IPS-NIHi11 (cell line): ENCODE measurements around the gene COL25A1.
A peak's percentile ranks its signal among the peaks of the same experiment; 100 is the strongest.

Source experiments
- DNase-seq: peaks from one replicate; pipeline ENCODE4 v3.0.0; 2012; ENCODE audit warnings: mixed read lengths, low spot score

Gene COL25A1

DNA sequence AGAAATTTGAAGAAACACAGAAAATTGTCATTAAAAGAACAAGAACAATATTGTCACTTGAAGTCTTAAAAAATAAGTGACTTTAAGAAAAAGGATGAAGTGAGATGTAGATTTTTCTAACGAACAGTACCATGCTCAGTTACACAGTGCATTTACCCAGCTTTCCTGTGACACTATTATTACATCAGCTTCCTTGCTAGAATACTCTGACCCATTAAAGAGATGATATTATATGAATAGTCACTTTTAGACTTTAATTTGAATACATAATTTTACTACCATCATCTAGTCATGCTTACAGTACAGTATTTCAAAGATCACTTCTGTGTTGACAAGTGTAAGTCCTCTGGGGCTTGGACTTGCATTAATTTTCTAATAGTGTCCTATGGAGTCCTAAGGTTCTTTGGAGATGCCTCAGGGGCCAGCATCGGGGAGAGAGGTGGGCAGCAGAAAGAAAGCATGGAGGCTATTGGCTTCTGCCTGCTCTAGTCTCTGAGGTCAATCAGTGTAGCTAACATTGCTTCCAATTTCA, 10.7 kb downstream of the COL25A1 start:
- no peak for DNase-seq

DNA sequence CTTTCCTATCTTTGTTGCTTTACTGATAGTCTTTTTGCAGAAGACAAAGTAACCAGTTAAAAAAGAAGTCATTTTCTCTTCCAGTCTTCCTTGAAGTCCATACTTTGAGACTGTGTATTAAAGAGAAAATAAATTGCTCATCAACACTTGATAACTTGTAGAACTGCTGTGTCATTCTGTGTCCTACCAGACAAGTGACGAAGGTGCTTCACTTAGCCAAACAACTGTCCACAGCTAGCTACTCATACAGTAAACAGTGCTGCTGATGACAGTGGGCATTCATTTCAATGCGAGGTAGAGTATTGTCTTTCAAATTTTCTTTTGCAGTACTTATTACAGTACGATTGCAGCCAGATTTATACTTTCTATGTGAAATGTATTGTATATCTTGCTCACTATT, 11.5 kb downstream of the COL25A1 start:
- DNase-seq, result no peak

DNA sequence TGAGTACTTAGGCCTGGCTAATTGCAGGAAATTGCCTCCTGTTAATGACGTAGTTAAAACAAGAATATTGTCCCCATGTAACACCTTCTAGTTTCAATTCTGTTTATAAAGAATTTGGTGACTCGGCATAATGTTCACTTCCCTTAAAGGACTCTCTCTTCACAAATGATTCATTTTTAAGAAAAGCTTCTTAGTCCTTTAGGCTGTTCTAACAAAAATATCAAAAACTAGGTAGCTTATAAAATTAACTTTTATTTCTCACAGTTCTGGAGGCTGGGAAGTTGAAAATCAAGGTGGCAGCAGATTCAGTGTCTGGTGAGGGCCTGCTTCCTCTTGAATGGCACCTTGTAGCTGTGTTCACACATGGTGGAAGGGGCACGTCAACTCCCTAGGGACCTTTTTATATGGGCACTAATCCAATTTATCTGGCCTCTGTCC, 23.8 kb downstream of the COL25A1 start:
- DNase-seq, result no peak

DNA sequence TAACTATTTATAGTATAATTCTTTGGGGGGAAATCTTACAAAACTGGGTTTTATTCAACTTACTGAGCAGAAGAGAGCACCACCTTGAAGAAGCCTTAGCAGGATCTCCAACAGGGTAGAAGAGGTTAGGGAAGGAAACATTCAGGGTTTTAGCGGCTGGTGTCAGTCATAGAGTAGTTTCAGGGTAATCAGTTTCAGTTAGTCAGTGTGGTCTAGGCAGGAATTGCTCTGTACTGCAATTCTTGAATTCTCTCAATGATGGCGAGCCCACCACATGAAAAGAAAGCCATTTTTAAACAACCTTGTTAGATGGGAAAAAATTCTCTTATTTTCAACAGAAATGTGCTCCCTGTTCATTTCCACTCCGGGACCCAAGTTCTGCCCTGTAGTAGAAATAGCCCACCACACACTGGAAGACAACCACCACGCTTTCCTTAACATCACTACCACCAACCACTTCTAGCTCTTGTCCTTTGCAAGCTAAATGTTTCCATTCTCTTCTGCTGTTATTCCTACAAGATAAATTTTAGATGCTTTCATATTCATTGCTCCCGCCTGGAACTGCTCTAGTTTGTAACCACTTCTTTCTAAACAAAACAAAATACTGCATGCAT, 25.9 kb downstream of the COL25A1 start:
- no peak for DNase-seq

DNA sequence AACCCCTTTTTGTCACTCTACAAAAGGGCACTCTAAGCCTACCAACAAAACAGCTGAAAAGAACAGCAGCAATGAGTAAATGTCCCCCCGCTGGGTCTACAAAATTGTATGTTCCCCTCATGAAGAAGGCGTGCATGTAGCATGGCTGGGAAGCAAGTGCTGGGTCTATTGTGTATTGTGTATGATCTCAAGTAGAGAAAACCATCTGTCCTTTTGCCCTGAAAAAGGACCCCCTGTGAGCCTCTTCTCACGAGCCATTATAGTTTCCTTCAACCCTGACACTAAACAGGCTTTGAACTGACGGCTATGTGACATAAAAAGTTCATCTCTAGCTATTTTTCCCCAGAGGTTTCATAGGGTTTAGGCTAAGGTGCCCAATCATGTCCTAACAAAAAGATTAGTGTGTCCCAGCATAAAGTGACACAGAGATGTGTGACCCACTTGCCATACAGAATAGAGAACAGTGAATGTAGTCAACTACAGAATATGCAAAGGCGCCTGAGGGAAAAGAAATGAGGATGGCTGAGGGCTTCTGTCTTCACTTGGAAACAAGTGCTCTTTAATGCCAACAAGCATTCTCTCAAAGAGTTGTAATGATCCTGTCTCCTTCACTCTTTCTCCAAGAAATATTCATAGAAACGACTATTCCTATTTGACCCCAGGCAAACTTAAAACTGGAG, 27.3 kb downstream of the COL25A1 start:
- DNase-seq, result no peak

DNA sequence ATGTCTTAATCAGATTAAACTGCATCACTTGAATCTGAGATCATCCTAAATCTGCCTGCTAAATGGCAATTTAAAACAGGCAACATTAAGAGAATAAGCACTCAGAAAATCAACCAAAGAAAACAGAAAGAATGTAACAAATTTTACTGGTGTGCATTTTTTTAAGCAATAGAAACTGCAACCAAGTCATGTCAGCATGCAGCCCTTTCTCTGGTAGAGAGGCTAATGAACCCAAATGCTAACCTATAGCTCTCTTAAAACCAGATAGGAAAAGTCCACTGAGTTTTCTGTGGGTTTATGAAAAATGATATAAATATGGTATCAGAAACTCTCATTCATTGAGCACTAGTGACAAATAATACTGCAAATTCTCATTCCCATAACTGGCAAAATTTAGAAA, 35.6 kb downstream of the COL25A1 start:
- no peak for DNase-seq

DNA sequence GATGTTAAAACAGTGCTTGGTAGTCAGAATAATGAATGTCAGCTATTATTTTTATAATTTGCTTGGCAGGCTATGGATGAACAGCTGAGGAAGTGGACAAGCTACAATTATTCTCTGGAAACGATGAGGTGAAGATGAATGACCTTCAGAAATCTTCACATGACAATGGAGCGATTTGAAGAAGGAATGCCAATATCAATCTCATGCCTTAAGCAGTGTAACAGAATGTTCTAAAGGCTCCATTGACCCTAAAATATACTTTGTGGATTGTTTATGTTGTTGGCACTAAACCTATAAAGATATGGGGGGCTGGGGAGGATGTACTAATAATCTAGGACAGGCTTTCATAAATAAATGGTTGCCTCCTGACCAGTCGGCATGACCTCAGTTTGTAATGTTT, 36.2 kb downstream of the COL25A1 start:
- DNase-seq, result no peak

DNA sequence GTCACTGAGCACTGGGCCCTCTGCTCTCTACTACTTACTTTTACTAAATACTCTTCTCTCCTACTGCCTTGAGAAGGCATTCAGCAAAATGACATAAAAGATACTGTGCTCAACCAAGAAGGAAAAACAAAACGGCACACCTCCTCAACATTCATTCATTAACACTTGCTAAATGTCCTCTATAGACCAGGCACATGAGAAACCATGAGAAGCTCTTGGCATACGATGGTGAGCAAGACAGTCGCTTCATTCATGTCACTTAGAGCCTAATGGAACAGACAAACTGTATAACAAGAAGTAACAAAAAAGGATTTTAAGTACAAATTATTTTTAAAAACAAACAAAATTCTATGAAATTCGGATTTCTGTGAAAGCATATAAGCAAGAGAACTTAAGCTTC, 38.7 kb downstream of the COL25A1 start:
- peak; percentile 7 for DNase-seq

DNA sequence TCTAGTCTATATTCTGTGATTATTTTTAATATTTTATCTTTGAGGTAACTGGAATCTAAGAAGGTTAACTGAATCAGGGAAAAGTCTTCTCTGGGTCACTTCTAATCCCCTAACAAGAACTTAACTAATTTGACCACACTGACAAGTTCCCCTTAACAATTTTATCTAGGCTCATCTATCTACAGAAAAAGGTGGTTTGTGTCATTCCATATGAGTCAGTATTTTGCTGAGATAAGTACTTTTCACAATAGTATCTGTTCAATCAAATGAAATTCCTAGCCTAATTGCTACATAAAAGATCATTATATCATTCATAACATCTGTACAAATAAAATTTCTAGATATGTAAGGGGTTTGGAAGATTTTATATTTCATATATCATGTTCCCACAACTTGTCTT, 45.6 kb downstream of the COL25A1 start:
- no peak for DNase-seq

DNA sequence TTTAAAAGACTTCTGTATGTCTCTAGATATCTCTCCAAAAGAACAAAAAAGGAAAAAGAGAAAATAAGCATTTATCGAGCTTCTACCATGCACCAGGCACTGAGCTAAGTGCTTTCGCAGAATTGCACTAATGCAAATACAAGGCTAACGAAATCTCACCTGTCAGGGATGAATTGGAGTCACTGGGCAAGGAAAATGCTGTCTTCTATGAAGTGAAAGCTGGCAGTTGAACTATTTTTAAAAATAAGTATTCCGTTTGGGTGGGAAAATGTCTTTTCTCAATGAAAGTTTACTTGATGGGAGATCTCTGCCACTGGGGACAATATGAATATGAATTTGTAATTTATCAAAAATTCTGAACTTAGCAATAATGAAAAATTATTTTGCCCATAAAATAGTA, 47.6 kb downstream of the COL25A1 start:
- no peak for DNase-seq

DNA sequence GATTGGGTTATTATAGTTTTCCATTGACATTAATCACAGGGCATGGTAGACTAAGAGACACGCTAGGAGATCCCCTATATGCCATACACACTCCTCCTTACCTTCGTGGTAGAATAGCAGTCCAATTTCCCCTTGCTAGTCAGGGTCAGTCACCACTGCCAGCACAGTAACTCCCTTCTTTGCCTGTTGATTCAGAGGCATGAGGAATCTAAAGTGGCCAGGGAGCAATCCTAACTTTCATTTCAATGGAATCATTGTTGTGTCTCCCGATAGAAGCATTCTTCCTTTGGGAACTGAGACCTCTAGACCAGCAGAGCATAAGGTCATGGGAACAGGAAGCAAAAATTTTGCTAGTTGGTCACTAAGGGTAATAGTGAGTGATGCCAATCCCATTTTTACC, 51.1 kb downstream of the COL25A1 start:
- no peak for DNase-seq

DNA sequence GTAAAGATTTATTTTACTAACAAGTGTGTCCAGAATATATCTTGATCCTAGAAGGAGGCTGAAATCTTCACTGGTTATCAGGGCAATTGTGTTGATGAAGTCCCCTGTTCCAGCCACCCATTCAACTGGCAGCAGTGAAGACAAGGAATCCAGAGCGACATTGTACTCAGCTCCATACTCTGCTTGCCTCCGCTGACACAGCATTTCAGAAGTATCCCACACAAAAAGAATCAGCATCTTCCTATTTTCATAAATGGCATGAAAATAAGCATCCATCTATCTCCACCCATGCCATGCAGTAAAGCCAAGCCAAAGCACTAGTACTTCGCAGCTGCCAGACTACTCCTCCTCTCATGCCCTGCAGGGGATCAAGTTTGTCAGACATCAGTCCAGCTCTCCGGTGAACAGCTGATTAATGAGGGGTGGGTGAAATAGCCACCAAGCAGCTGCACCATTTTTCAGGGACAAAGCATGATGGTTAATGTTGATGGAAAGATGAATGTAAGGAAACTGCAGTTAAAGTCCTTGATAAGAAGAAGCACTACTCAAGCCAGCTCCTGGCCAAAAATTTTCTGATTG, 54.0 kb downstream of the COL25A1 start:
- DNase-seq, result no peak

DNA sequence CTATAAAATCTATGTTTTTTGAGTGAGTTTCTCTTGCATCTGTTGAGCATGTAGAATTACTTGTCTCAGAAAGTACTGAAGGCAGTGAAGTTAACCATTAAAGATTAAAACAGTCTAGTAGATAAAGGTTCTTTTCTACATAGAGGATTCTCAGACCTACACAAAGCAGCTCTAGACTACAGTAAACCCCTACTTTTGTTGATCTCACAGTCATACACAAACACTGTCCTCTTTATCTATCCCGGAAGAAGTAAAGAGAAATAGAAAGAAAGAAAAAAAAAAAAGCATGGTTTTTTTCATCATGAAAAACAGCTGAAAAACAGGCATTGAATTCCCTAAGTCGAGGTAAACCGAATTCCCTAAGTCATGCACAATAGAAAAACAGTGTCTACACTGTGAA, 58.6 kb downstream of the COL25A1 start:
- DNase-seq, result no peak

DNA sequence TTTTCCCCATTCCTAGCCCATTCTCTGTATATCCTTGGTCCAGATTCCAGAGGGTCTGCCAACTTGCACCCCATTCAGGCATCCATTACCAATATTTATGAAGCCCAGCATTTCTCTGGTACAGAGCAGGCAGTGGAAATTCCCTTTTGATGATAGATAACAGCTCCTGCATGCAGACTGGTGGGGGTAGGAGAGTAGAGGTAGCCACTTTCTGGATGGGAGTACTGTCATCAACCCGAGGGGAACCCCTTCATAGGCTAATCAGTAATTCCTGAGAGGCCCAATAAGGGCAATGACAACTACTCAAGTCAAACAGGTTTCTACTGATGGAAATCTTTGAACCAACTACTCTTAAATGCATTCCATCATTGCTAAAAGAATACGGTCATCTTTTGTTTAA, 63.7 kb downstream of the COL25A1 start:
- no peak for DNase-seq

DNA sequence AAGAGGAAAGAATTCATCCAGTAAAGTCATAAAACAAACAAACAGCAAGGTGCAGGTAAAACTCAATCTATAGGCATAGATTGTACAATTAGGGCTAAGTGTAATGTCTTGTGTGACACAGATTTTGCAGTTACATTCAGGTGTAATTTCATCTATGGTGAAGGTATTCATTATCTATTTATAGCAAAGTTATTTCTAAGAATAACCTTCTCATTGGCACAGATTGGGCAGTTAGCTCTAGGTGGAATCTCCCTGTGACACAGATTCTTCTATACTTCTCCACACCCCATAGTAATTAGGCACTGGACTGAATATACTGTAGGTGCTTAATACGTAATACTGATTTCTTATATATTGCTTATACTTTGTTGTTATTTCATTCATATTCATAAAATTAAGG, 66.8 kb downstream of the COL25A1 start:
- no peak for DNase-seq

DNA sequence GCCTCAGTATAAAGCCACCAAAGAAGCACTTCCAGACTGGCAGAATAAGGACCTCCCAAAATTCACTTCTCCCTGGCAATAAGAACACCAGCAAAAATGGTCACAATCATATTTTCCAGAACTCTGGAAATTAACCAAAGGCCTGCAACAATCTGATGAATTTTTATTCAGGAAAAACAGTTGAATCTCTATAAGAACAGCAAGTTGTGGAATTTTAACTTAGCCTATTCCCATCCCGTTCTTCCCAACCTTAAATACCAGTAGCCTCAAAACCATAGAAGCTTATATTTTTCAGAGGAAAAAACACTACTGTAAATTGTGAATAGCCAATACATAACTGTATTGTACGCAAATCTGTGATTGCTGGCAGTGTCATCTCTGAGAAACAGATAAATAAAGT, 67.9 kb downstream of the COL25A1 start:
- no peak for DNase-seq

DNA sequence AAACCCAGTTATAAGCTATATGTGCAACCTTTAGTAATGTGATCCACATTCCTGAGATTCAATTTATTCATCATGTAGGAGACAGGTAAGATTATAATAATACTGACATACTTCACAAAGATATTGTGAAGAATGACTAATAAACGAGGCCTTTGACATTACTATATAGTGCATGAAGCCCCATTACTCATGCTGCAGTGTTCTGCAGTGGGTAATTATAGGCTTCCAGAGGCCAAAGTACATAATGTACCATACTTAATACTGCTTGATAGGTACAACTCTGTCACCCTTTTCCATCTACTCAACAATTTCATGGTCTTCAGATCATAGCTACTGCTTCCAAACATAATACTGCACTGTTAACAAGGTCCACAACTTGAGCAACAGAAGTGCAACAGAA, 68.9 kb downstream of the COL25A1 start:
- no peak for DNase-seq

DNA sequence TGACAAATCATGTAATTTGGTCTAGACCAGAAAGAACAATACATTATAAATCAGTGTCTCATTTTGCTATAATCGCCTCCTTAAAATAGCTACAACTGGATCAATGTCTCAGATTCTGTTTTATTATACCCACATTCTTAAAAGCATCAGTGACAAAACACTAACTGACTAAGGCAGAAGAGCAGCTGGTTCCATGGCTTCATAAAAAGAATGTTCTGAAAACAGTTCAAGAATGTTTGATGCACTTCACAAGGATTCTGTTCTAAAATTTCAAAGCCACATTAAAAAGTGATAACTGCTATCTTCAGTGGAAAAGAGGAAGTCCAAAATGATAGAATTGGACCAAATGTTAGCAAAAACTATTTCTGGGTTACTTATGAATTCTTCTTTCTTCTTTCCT, 69.8 kb downstream of the COL25A1 start:
- no peak for DNase-seq

DNA sequence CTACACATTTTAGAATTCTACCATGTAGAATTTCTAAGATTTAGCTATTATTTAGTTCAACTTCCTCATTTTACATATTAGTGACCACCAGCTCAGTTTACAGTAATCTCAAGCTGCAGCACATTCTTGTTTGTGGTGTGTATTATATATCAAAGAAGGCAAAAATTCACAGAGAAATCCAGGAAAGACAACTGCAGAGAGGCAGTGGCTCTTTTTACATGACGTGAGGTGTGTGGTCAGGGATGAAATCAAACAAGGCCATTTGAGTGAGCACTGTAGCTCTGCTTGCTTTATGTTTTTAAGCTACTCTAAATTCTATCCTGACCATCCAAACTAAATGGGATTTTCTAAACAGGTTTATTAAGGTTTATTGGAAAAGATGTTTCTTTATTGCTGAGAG, 71.1 kb downstream of the COL25A1 start:
- DNase-seq, result no peak

DNA sequence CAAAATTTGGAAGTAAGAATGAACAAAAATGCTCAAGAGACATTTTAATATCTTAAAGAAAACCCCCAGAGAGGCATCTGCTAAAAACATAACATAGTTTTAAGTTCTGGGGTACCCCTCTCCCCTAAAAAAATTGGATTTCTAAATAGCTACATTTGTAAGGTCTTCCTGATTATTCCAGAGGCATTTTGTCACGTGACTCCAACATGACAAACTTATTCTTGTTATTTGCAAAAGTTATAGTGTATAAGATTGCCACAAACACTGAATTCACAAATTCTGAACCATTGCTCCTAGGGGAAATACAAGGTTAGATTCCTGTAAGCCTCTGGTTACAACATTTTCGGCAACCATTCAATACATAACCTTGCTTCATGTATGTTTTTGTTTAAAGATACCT, 73.4 kb downstream of the COL25A1 start:
- no peak for DNase-seq

DNA sequence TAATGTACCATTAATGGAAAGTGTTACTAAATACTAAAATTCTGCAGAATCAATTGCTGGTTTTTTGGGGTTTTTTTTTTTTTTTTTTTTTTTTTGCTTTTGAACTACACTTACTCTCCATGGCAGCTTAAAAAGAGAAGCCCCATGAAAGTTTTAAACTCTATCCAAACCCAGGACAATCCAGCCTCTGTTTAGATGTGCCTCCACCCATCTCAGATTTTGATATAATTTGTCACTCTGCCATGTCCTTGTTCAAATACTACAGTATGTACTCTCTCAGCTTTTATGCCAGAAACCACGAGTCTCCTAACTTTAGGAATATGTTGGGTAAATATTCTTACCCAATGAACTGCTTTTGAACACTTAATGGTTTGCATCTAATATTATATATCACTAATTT, 84.2 kb downstream of the COL25A1 start:
- DNase-seq, result no peak

DNA sequence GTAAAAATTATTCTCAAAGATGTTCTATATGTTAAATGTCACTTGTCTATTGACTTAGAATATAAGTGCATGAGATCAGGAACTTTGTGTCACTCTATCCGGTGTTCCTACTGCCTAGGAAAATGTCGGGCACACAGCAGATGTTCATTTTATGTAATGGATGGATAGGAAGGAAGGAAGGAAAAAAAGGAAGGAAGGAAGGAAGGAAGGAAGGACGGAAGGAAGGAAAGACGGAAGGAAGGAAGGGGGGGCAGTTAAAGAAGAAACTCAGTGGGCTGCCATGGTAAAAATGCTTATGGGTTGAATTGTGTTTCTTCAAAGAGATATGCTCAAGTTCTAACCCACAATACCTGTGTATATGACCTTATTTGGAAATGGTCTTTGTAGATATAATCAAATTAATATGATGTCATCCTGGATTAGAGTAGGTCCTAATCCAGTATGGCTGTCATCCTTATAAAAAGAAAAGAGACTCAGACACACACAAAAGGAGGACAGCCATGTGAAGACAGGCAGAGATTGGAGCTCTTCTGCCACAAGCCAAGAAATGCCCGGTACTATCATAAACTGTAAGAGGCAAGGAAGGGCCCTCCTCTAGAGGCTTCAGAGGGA, 86.3 kb downstream of the COL25A1 start:
- no peak for DNase-seq

DNA sequence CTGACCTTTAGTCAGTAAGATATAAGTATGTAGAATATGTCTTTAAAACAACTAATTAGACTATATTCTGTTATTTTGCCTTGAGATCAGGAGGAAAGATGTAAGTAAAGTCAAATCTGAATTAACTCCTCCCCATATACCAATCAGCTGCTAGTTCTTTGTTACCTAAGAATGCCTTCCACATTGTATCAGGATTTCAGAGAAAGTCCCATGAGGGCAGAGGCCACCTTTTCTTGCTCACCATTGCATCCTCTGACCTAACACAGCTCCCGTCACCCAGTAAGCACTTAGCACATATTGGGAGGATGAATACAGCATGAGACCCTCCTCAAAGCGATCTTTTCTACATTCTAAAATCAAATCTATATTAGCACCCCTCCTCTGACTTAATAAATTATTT, 87.0 kb downstream of the COL25A1 start:
- no peak for DNase-seq
